Anterior cingulate cortex (tissue), 58 donors: Measurements from ENCODE around the gene ZNF350.
A peak's percentile ranks its signal among the peaks of the same experiment; 100 is the strongest.
"Not testable (repeated sequence)": the region's sequence is repeated elsewhere in the genome, so short reads cannot be mapped to it uniquely, and the experiment has no call there.

Source experiments
- DNase-seq, 58 donors: peaks; one replicate each; lab custom pipeline; 2025; lab: John Stamatoyannopoulos, UW

ZNF350 gene

GRCh38 chr19:51986309-51987291 lies at the start of gene ZNF350:
Gene ZNF350 (minus strand): TSS chr19:51986840. CDS start chr19:51974360, 12,480 bp downstream.
- peak; percentile 54 to 98 (median 91) for DNase-seq

- DNase-seq: no peak
Measured at GRCh38 chr19:52034051-52034728, 47.5 kb upstream of the ZNF350 start.

- no peak for DNase-seq
Measured at GRCh38 chr19:52028780-52029123, 42.1 kb upstream of the ZNF350 start.

- peak; percentile 71 to 94 (median 86) for DNase-seq
Measured at GRCh38 chr19:52028027-52028779, 41.6 kb upstream of the ZNF350 start, which contains the start of gene ZNF614. Gene ZNF614 (minus strand): TSS chr19:52028379. CDS start chr19:52025745, 2,634 bp downstream.

GRCh38 chr19:52026255-52026990 lies 39.8 kb upstream of the ZNF350 start:
- DNase-seq: not testable (repeated sequence)

GRCh38 chr19:52024478-52024877 lies 37.8 kb upstream of the ZNF350 start:
- not testable (repeated sequence) for DNase-seq

- DNase-seq: no peak
Measured at GRCh38 chr19:52022193-52022592, 35.6 kb upstream of the ZNF350 start.

- DNase-seq: no peak
Measured at GRCh38 chr19:52020506-52020905, 33.9 kb upstream of the ZNF350 start.

- DNase-seq: no peak
Measured at GRCh38 chr19:52010674-52011073, 24.0 kb upstream of the ZNF350 start.

- peak; percentile 51 to 96 (median 88) for DNase-seq
Measured at GRCh38 chr19:52007806-52008557, 21.3 kb upstream of the ZNF350 start, which contains the start of gene ZNF615. Gene ZNF615 (minus strand): TSS chr19:52008211. CDS start chr19:52003711, 4,500 bp downstream.

- DNase-seq: peak in 16 of 58 donors; percentile 6 to 63 (median 26)
Measured at GRCh38 chr19:52007451-52007805, 20.8 kb upstream of the ZNF350 start.

- DNase-seq: no peak
Measured at GRCh38 chr19:51994048-51994644, 7.5 kb upstream of the ZNF350 start.

GRCh38 chr19:51993422-51993821 lies 6.8 kb upstream of the ZNF350 start:
- no peak for DNase-seq

GRCh38 chr19:51983361-51983760 lies 3.3 kb downstream of the ZNF350 start:
- DNase-seq: no peak

- DNase-seq: not testable (repeated sequence)
Measured at GRCh38 chr19:51980926-51981325, 5.7 kb downstream of the ZNF350 start.

- DNase-seq: no peak
Measured at GRCh38 chr19:51980116-51980736, 6.4 kb downstream of the ZNF350 start.

GRCh38 chr19:51978882-51979281 lies 7.8 kb downstream of the ZNF350 start:
- DNase-seq: no peak

GRCh38 chr19:51977346-51977745 lies 9.3 kb downstream of the ZNF350 start:
- no peak for DNase-seq
